IMR-90 (cell line): ENCODE data around the gene CACYBP. TPM values are rescaled to one million over a fixed set of nuclear protein-coding genes. Genes with fewer than 3 reads are reported as not detected.

Experiments
- ATAC-seq: fragments of 200-7000 bp; cut with Tn5 transposase; 2 replicates; pipeline ENCODE4 v1.9.1; 2020; ENCODE audit warnings: low read depth, mild to moderate bottlenecking, moderate library complexity
- BruUV-seq: library from RNA; stranded (reverse); fragments of 400-500 nt; replicated peaks from 2 replicates; lab custom pipeline; 2021; lab: Mats Ljungman, UMichigan
- CTCF ChIA-PET: fragments of 300-600 bp; formaldehyde crosslinking; extraction: SDS; loops from one replicate; lab custom pipeline; 2021; ENCODE audit warnings: antibody characterized with exemption; lab: Yijun Ruan, JAX
- POLR2A ChIA-PET: fragments of 300-600 bp; sonication (Branson Sonifier 250); formaldehyde crosslinking; loops from one replicate; lab custom pipeline; 2022; ENCODE audit warnings: antibody characterized with exemption; ENCODE audit not compliant: unreplicated experiment; lab: Charles Lee
- DNase-seq: peaks from one replicate; pipeline ENCODE4 v3.0.0; 2013
- H2AFZ ChIP-seq: replicated peaks from 2 replicates; pipeline ENCODE3; 2013; ENCODE audit warnings: low read length, mild to moderate bottlenecking; ENCODE audit not compliant: poor library complexity
- H2AK5ac ChIP-seq: 2 replicates; pipeline ENCODE4 v1.6.1; 2013; ENCODE audit warnings: low read depth, low read length, inconsistent platforms
- H2AK9ac ChIP-seq: replicated peaks from 2 replicates; pipeline ENCODE3; 2013; ENCODE audit warnings: mild to moderate bottlenecking, low read depth, low read length, moderate library complexity; ENCODE audit not compliant: poor library complexity
- H2BK120ac ChIP-seq: 2 replicates; pipeline ENCODE4 v1.6.1; 2013; ENCODE audit warnings: low read depth, low read length, inconsistent platforms
- H2BK15ac ChIP-seq: 3 replicates; pipeline ENCODE4 v1.6.1; 2013; ENCODE audit warnings: low read depth, low read length, inconsistent platforms
- H2BK20ac ChIP-seq: 2 replicates; pipeline ENCODE4 v1.6.1; 2013; ENCODE audit warnings: low read depth, mild to moderate bottlenecking, inconsistent platforms, low read length, moderate library complexity
- H2BK5ac ChIP-seq: 2 replicates; pipeline ENCODE4 v1.6.1; 2013; ENCODE audit warnings: mild to moderate bottlenecking, low read depth, low read length, inconsistent platforms; ENCODE audit not compliant: poor library complexity, severe bottlenecking
- H3K14ac ChIP-seq: replicated peaks from 2 replicates; pipeline ENCODE4 v1.6.1; 2013; ENCODE audit warnings: low read depth, low read length, inconsistent platforms
- H3K18ac ChIP-seq: 2 replicates; pipeline ENCODE4 v1.6.1; 2013; ENCODE audit warnings: low read depth, low read length, control low read depth
- H3K23ac ChIP-seq: 2 replicates; pipeline ENCODE4 v1.6.1; 2013; ENCODE audit warnings: low read depth, low read length, inconsistent platforms
- H3K27ac ChIP-seq: 2 replicates; pipeline ENCODE4 v1.5.1; 2013; ENCODE audit warnings: mild to moderate bottlenecking, control low read depth, low read length; ENCODE audit not compliant: insufficient read depth
- H3K27me3 ChIP-seq: 2 replicates; pipeline ENCODE4 v1.6.1; 2013; ENCODE audit warnings: low read length; ENCODE audit not compliant: control insufficient read depth, insufficient read depth
- H3K36me3 ChIP-seq: 2 replicates; pipeline ENCODE4 v1.6.1; 2013; ENCODE audit warnings: low read length, mixed read lengths; ENCODE audit not compliant: control insufficient read depth, insufficient read depth
- H3K4ac ChIP-seq: 2 replicates; pipeline ENCODE4 v1.6.1; 2013; ENCODE audit warnings: low read depth, low read length, inconsistent platforms
- H3K4me1 ChIP-seq: 2 replicates; pipeline ENCODE4 v1.6.1; 2013; ENCODE audit warnings: low read length, mixed read lengths; ENCODE audit not compliant: control insufficient read depth, insufficient read depth
- H3K4me2 ChIP-seq: 2 replicates; pipeline ENCODE4 v1.6.1; 2013; ENCODE audit warnings: low read depth, mild to moderate bottlenecking, control low read depth, low read length, moderate library complexity
- H3K4me3 ChIP-seq: 2 replicates; pipeline ENCODE4 v1.5.1; 2013; ENCODE audit warnings: low read depth, mild to moderate bottlenecking, control low read depth, low read length, moderate library complexity; ENCODE audit not compliant: insufficient read depth
- H3K56ac ChIP-seq: 2 replicates; pipeline ENCODE4 v1.6.1; 2013; ENCODE audit warnings: low read length, inconsistent platforms; ENCODE audit not compliant: insufficient read depth; ENCODE audit errors: extremely low read depth
- H3K79me1 ChIP-seq, 2 experiments: 2 replicates each; pipeline ENCODE4 v1.6.1; 2013; ENCODE audit warnings: low read length in 2 of 2, inconsistent platforms in 1 of 2, low read depth in 1 of 2
- H3K9ac ChIP-seq: 2 replicates; pipeline ENCODE4 v1.6.1; 2013; ENCODE audit warnings: low read depth, low read length, control low read depth
- H3K9me1 ChIP-seq: 2 replicates; pipeline ENCODE4 v1.6.1; 2013; ENCODE audit warnings: low read length, inconsistent platforms; ENCODE audit not compliant: insufficient read depth
- H3K9me3 ChIP-seq: 2 replicates; pipeline ENCODE4 v1.6.1; 2013; ENCODE audit warnings: low read length; ENCODE audit not compliant: control insufficient read depth, insufficient read depth
- H4K20me1 ChIP-seq: 2 replicates; pipeline ENCODE4 v1.6.1; 2013; ENCODE audit warnings: low read length, inconsistent platforms; ENCODE audit not compliant: insufficient read depth
- H4K5ac ChIP-seq: 2 replicates; pipeline ENCODE4 v1.6.1; 2013; ENCODE audit warnings: mild to moderate bottlenecking, low read depth, low read length, control low read depth
- H4K8ac ChIP-seq, 2 experiments: 2 replicates each; pipeline ENCODE4 v1.6.1; 2013; ENCODE audit warnings: low read depth in 2 of 2, low read length in 2 of 2, control low read depth in 1 of 2, inconsistent platforms in 1 of 2
- H4K91ac ChIP-seq: 2 replicates; pipeline ENCODE4 v1.6.1; 2013; ENCODE audit warnings: low read depth, low read length, inconsistent platforms; ENCODE audit not compliant: insufficient read depth
- FOS ChIP-seq: fragments of 150-350 bp; IDR thresholded peaks from 2 replicates; pipeline ENCODE4 v1.6.1; 2016; ENCODE audit warnings: low read depth, low read length
- MAFK ChIP-seq: IDR thresholded peaks from 2 replicates; pipeline ENCODE4 v1.6.1; 2012; ENCODE audit warnings: low read depth, low read length, improper control_type of control experiment
- MAZ ChIP-seq: IDR thresholded peaks from 2 replicates; pipeline ENCODE4 v1.6.1; 2012; ENCODE audit warnings: low read depth, mild to moderate bottlenecking, low read length, improper control_type of control experiment, moderate library complexity, borderline replicate concordance
- RAD21 ChIP-seq: IDR thresholded peaks from 2 replicates; pipeline ENCODE4 v1.6.1; 2012; ENCODE audit warnings: low read length, improper control_type of control experiment
- RFX5 ChIP-seq: IDR thresholded peaks from 2 replicates; pipeline ENCODE4 v1.8.0; 2012; ENCODE audit warnings: low read depth, mild to moderate bottlenecking, low read length, moderate library complexity
- WGBS, 2 experiments: methylation state at CpG; one replicate each; pipeline versions ENCODE4 v1.1.5 to v1.1.7; 2013; ENCODE audit warnings: missing lambda C conversion rate in 2 of 2; ENCODE audit not compliant: insufficient read length in 1 of 2; ENCODE audit errors: extremely low coverage in 2 of 2; 5-methylcytosine and 5-hydroxymethylcytosine counted together
- dilution Hi-C: fragments of 300-500 bp; cut with HindIII; formaldehyde crosslinking; loops from one replicate; pipeline ENCODE4 v1.14.3; 2018; ENCODE audit warnings: low sequenced_read_pairs; ENCODE audit not compliant: unreplicated experiment
- in situ Hi-C: fragments of 300-500 bp; cut with MboI; formaldehyde crosslinking; loops from 3 replicates; pipeline ENCODE4 v1.14.3; 2019; ENCODE audit warnings: low sequenced_read_pairs, inconsistent platforms, mixed read lengths
- intact Hi-C: fragments of 100-400 bp; cut with micrococcal nuclease; formaldehyde crosslinking; loops from 2 replicates; pipeline ENCODE4 v1.10.0; 2022
- polyA plus RNA-seq, 3 experiments: library from polyadenylated mRNA; depleted of rRNA; stranded (reverse); fragments of >200 nt; gene quantifications; 2 replicates each; pipeline ENCODE4 v1.2.3, GENCODE V29; 2012; ENCODE audit warnings: low replicate concordance in 1 of 3
- total RNA-seq: library from RNA; depleted of rRNA; stranded (reverse); fragments of >200 nt; gene quantifications from 2 replicates; pipeline ENCODE4 v1.2.3, GENCODE V29; 2012
- TF ChIP-seq, protein P1 (sequence below): conservative IDR thresholded peaks from 2 replicates; pipeline ENCODE4 v1.5.1; 2012; ENCODE audit warnings: mild to moderate bottlenecking, low read depth, low read length, improper control_type of control experiment

The CACYBP gene
- total and polyA plus RNA-seq, 2 of the 4 experiments (the other 2 are of a cell fraction) = 61.8 to 62.8 TPM

DNA sequence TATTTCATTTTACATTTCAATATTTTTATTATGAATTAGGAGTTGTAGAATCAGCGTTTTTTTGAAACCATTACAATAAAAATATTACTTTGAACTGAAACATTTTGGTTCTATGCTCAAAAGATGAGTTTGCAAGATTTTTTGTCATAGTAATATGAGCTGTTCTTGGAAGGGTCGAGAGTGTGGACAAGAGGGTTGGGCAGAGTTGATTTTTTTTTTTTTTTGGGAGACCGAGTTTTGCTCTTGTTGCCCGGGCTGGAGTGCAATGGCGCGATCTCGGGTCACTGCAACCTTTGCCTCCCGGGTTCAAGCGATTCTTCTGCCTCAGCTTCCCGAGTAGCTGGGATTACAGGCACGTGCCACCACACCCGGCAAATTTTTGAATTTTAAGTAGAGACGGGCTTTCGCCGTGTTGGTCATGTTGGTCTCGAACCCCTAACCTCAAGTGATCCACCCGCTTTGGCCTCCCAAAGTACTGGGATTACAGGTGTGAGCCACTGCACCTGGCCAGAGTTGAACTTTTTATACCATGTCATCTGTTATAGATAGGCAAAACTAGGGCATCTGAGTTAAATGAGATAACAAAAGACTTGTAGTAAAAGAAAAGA, 3.3 kb downstream of the CACYBP start:
- Histone ChIP-seq H3K27ac (no peak overlapping the region), H2BK15ac (no peak overlapping the region), H2AFZ (no peak overlapping the region), H3K9me1 (no peaks in the 10 kb centered on the region), H3K9me3 (no peaks in the 10 kb centered on the region), H3K79me1 (peaks cover 18 to 29% of the 10 kb centered on the region in 2 experiments), H3K36me3 (peaks cover 1% of the 10 kb centered on the region), H2AK9ac (no peak overlapping the region), H3K23ac (no peak overlapping the region), H4K8ac (no peak overlapping the region), H3K14ac (no peak overlapping the region), H3K9ac (no peak overlapping the region), H3K27me3 (no peaks in the 10 kb centered on the region), H2AK5ac (no peak overlapping the region), H3K4me3 (no peak overlapping the region), H3K56ac (no peak overlapping the region), H4K5ac (no peak overlapping the region), H3K4me2 (no peak overlapping the region), H2BK120ac (no peak overlapping the region), H3K18ac (no peak overlapping the region), H3K4me1 (peaks cover 2% of the 10 kb centered on the region; the same call in 1 of the 2 replicates), H4K20me1 (0 out of 2 replicates have a peak, but pooled peaks cover 6% of the 10 kb centered on the region), H2BK5ac (no peak overlapping the region), H2BK20ac (no peak overlapping the region), H3K4ac (no peak overlapping the region), H4K91ac (no peak overlapping the region)
- ATAC-seq (no peak), DNase-seq (no peak)
- BruUV-seq = no TSS peak
- ChIA-PET CTCF (no interaction called here), POLR2A (no interaction called here)
- dilution Hi-C loops = no loop called here
- intact Hi-C loops = no loop called here
- in situ Hi-C loops = no loop called here
- WGBS, 2 experiments = 88% methylated on average over 12 of the region's 17 CpGs; no CpG with 5 or more reads in 1 of the 2 experiments
- TF ChIP-seq RFX5 (no peak), RAD21 (no peak), MAZ (no peak), MAFK (no peak), FOS (no peak)
- TF ChIP-seq, protein P1, sequence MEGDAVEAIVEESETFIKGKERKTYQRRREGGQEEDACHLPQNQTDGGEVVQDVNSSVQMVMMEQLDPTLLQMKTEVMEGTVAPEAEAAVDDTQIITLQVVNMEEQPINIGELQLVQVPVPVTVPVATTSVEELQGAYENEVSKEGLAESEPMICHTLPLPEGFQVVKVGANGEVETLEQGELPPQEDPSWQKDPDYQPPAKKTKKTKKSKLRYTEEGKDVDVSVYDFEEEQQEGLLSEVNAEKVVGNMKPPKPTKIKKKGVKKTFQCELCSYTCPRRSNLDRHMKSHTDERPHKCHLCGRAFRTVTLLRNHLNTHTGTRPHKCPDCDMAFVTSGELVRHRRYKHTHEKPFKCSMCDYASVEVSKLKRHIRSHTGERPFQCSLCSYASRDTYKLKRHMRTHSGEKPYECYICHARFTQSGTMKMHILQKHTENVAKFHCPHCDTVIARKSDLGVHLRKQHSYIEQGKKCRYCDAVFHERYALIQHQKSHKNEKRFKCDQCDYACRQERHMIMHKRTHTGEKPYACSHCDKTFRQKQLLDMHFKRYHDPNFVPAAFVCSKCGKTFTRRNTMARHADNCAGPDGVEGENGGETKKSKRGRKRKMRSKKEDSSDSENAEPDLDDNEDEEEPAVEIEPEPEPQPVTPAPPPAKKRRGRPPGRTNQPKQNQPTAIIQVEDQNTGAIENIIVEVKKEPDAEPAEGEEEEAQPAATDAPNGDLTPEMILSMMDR = no peak
